Neural progenitor cell (in vitro differentiated cells): ENCODE results near the gene RALB. TPM values are rescaled to one million over a fixed set of nuclear protein-coding genes. Genes with fewer than 3 reads are reported as not detected.

ENCODE experiments used
- DNase-seq: peaks from one replicate; pipeline ENCODE4 v3.0.0-alpha.2; 2016; ENCODE audit warnings: low spot score
- H2AFZ ChIP-seq: fragments of 200-600 bp; sonication (generic); replicated peaks from 2 replicates; pipeline ENCODE4 v1.6.1; 2016; ENCODE audit warnings: antibody characterized with exemption
- H3F3A ChIP-seq: fragments of 200-600 bp; sonication (generic); 2 replicates; pipeline ENCODE4 v1.6.1; 2016; ENCODE audit warnings: antibody characterized with exemption, low read depth
- H3K27ac ChIP-seq: fragments of 200-600 bp; sonication (generic); 2 replicates; pipeline ENCODE4 v1.5.1; 2016; ENCODE audit warnings: mild to moderate bottlenecking
- H3K27me3 ChIP-seq: fragments of 200-600 bp; sonication (generic); 2 replicates; pipeline ENCODE4 v1.6.1; 2016; ENCODE audit warnings: mild to moderate bottlenecking, moderate library complexity
- H3K36me3 ChIP-seq: fragments of 200-600 bp; sonication (generic); 2 replicates; pipeline ENCODE4 v1.5.1; 2016
- H3K4me1 ChIP-seq: fragments of 200-600 bp; sonication (generic); 2 replicates; pipeline ENCODE4 v1.6.1; 2016; ENCODE audit warnings: mixed run types
- H3K4me2 ChIP-seq: fragments of 200-600 bp; sonication (generic); 2 replicates; pipeline ENCODE4 v1.6.1; 2016
- H3K4me3 ChIP-seq: fragments of 200-600 bp; sonication (generic); 2 replicates; pipeline ENCODE4 v1.5.1; 2016
- H3K79me2 ChIP-seq: fragments of 200-600 bp; sonication (generic); 2 replicates; pipeline ENCODE4 v1.6.1; 2016; ENCODE audit warnings: low read depth
- H3K9ac ChIP-seq: fragments of 200-600 bp; sonication (generic); 2 replicates; pipeline ENCODE4 v1.6.1; 2016
- H3K9me3 ChIP-seq: fragments of 200-600 bp; sonication (generic); 2 replicates; pipeline ENCODE4 v1.5.1; 2016; ENCODE audit warnings: low read depth
- H4K20me1 ChIP-seq: fragments of 200-600 bp; sonication (generic); 2 replicates; pipeline ENCODE4 v1.6.1; 2016; ENCODE audit warnings: low read depth
- H3K27ac Mint-ChIP-seq: 3 replicates; pipeline ENCODE4 v1.8.0; 2021; ENCODE audit warnings: mixed read lengths
- H3K27me3 Mint-ChIP-seq: 2 replicates; pipeline ENCODE4 v1.8.0; 2022; ENCODE audit warnings: low read depth, mild to moderate bottlenecking, inconsistent platforms, moderate library complexity, mixed read lengths; ENCODE audit not compliant: insufficient read depth
- H3K36me3 Mint-ChIP-seq: 3 replicates; pipeline ENCODE4 v1.8.0; 2021; ENCODE audit warnings: mixed read lengths
- H3K4me1 Mint-ChIP-seq: 3 replicates; pipeline ENCODE4 v1.8.0; 2021; ENCODE audit warnings: mixed read lengths
- H3K4me3 Mint-ChIP-seq: 3 replicates; pipeline ENCODE4 v1.8.0; 2021; ENCODE audit warnings: mild to moderate bottlenecking, moderate library complexity, mixed read lengths
- H3K9me3 Mint-ChIP-seq: 3 replicates; pipeline ENCODE4 v1.8.0; 2020; ENCODE audit warnings: mixed read lengths
- CTCF ChIP-seq: fragments of 200-600 bp; sonication (generic); IDR thresholded peaks from 2 replicates; pipeline ENCODE4 v1.5.1; 2017; ENCODE audit warnings: antibody characterized with exemption, mild to moderate bottlenecking
- EZH2 ChIP-seq: fragments of 200-600 bp; sonication (generic); IDR thresholded peaks from 2 replicates; pipeline ENCODE4 v1.6.1; 2017; ENCODE audit warnings: antibody characterized with exemption, mild to moderate bottlenecking, moderate library complexity
- EZH2phosphoT487 ChIP-seq: fragments of 200-600 bp; sonication (generic); IDR thresholded peaks from 2 replicates; pipeline ENCODE4 v1.6.1; 2017; ENCODE audit warnings: antibody characterized with exemption
- total RNA-seq: library from RNA; depleted of rRNA; stranded (reverse); fragments of >200 nt; gene quantifications from 2 replicates; pipeline ENCODE4 v1.2.3, GENCODE V29; 2015; ENCODE audit warnings: low replicate concordance

RALB gene
- total RNA-seq, 1 donor from 2014 or later, result 79.8 TPM

- no peaks in the 10 kb centered on the region for H3K27me3 ChIP-seq
- Mint-ChIP-seq H3K27ac (no peak overlapping the region), H3K9me3 (no peaks in the 10 kb centered on the region), H3K36me3 (no peaks in the 10 kb centered on the region), H3K4me1 (no peaks in the 10 kb centered on the region), H3K27me3 (peaks cover 17% of the 10 kb centered on the region), H3K4me3 (no peak overlapping the region)
- H3K9ac ChIP-seq, result no peak overlapping the region
- H3K4me2 ChIP-seq, result no peak overlapping the region
- H3K27ac ChIP-seq, result no peak overlapping the region
- TF ChIP-seq CTCF (no peak), EZH2phosphoT487 (no peak), EZH2 (no peak)
- no peaks in the 10 kb centered on the region for H4K20me1 ChIP-seq
- no peaks in the 10 kb centered on the region for H3K4me1 ChIP-seq
- DNase-seq, result no peak
- H3F3A ChIP-seq, result no peaks in the 10 kb centered on the region
- H3K36me3 ChIP-seq, result no peaks in the 10 kb centered on the region
- H2AFZ ChIP-seq, result no peak overlapping the region
- no peak overlapping the region for H3K4me3 ChIP-seq
- H3K9me3 ChIP-seq, result no peaks in the 10 kb centered on the region
- H3K79me2 ChIP-seq, result no peaks in the 10 kb centered on the region
These were observed 70.6 kb downstream of the RALB start for GRCh38 chr2:120323214-120323613.

- DNase-seq, result no peak
- Histone ChIP-seq H3K4me2 (no peak overlapping the region), H3F3A (no peaks in the 10 kb centered on the region), H4K20me1 (no peaks in the 10 kb centered on the region), H3K27me3 (no peaks in the 10 kb centered on the region), H3K4me3 (no peak overlapping the region), H3K9me3 (no peaks in the 10 kb centered on the region), H2AFZ (no peak overlapping the region), H3K4me1 (no peaks in the 10 kb centered on the region), H3K36me3 (no peaks in the 10 kb centered on the region), H3K79me2 (no peaks in the 10 kb centered on the region), H3K27ac (no peak overlapping the region), H3K9ac (no peak overlapping the region)
- TF ChIP-seq EZH2 (no peak), CTCF (no peak), EZH2phosphoT487 (no peak)
- Mint-ChIP-seq H3K9me3 (no peaks in the 10 kb centered on the region), H3K27me3 (peaks cover 19% of the 10 kb centered on the region), H3K4me1 (no peaks in the 10 kb centered on the region), H3K4me3 (no peak overlapping the region), H3K27ac (no peak overlapping the region), H3K36me3 (no peaks in the 10 kb centered on the region)
These were observed 71.3 kb downstream of the RALB start for GRCh38 chr2:120323807-120324399.

GRCh38 chr2:120324933-120325332 lies 72.3 kb downstream of the RALB start:
- Histone ChIP-seq H3K4me2 (no peak overlapping the region), H3K27ac (no peak overlapping the region), H3K36me3 (no peaks in the 10 kb centered on the region), H3K4me1 (no peaks in the 10 kb centered on the region), H3F3A (no peaks in the 10 kb centered on the region), H3K4me3 (no peak overlapping the region), H3K27me3 (no peaks in the 10 kb centered on the region), H3K9ac (no peak overlapping the region), H4K20me1 (no peaks in the 10 kb centered on the region), H3K79me2 (no peaks in the 10 kb centered on the region), H2AFZ (no peak overlapping the region), H3K9me3 (no peaks in the 10 kb centered on the region)
- Mint-ChIP-seq H3K4me1 (no peaks in the 10 kb centered on the region), H3K36me3 (no peaks in the 10 kb centered on the region), H3K9me3 (no peaks in the 10 kb centered on the region), H3K27me3 (peaks cover 17% of the 10 kb centered on the region), H3K4me3 (no peak overlapping the region), H3K27ac (no peak overlapping the region)
- DNase-seq, result no peak
- TF ChIP-seq CTCF (no peak), EZH2 (no peak), EZH2phosphoT487 (no peak)
